BJ (cell line): Measurements from ENCODE around the gene HOXA10. TPM values are rescaled to one million over a fixed set of nuclear protein-coding genes. Genes with fewer than 3 reads are reported as not detected.

Experiments used
- CTCF ChIA-PET: fragments of 350-600 bp; formaldehyde crosslinking; extraction: SDS; loops from one replicate; lab custom pipeline; 2021; ENCODE audit warnings: antibody characterized with exemption, inconsistent platforms; lab: Yijun Ruan, JAX
- POLR2A ChIA-PET: fragments of 300-600 bp; sonication (Branson Sonifier 250); formaldehyde crosslinking; extraction: SDS; loops from one replicate; lab custom pipeline; 2021; ENCODE audit warnings: antibody characterized with exemption; lab: Charles Lee
- DNase-seq: peaks from one replicate; pipeline ENCODE4 v3.0.0-alpha.2; 2011; ENCODE audit warnings: low read depth
- H3K27me3 ChIP-seq: 2 replicates; pipeline ENCODE4 v1.6.0; 2011; ENCODE audit warnings: low read length; ENCODE audit not compliant: control insufficient read depth, insufficient read depth
- H3K36me3 ChIP-seq: 2 replicates; pipeline ENCODE4 v1.5.1; 2011; ENCODE audit warnings: low read length; ENCODE audit not compliant: control insufficient read depth, insufficient read depth
- H3K4me3 ChIP-seq: 2 replicates; pipeline ENCODE4 v1.5.1; 2011; ENCODE audit warnings: low read depth, mild to moderate bottlenecking, control low read depth, low read length
- polyA plus RNA-seq: library from polyadenylated mRNA; depleted of rRNA; stranded (reverse); fragments of >200 nt; gene quantifications from 2 replicates; pipeline ENCODE4 v1.2.3, GENCODE V29; 2011
- TF ChIP-seq, protein P1 (sequence below): IDR thresholded peaks from 2 replicates; pipeline ENCODE4 v1.5.1; 2011; ENCODE audit warnings: low read depth, mild to moderate bottlenecking, control low read depth, inconsistent platforms, low read length, moderate library complexity; ENCODE audit not compliant: insufficient read depth

Gene HOXA10
- polyA plus RNA-seq, 1 experiment: 54.7 TPM

DNA sequence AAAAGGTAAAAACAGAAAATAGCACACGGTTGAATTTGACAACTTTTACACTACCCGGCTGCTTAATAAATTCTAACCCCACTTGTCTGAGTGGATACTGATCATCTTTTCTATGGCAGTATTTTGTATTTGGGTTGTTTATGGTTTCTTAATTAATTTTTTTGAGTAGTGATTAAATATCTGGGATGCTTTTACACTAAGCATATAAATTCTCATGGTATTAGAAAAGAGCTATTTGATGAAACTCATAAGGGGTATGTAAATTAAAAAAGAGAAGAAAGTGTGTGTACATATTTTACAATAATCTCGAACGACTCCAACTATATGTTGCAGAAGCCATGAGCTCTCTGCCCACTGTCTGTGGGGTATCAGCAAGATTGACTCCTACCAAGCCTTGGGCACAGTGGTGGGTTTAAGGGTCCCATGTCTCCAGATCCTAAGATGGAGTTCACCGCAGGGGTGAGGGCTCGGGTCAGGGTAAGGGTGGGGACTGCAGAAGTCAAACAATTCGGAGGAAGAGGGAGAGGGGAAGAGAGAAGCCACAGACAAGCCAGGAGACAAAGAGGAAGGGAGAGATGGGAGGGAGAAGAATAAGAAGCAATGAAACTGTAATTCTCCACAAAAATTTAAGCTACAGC, 33.3 kb upstream of the HOXA10 start:
- ChIA-PET POLR2A (interaction anchor here (0.6 kb wide), 1 partner anchor 28 kb away, joined by 9 read pairs; no protein-coding TSS in a partner anchor), CTCF (interaction anchor here (0.9 to 1.6 kb wide), 3 partner anchors 8 to 717 kb away, joined by 3 to 5 read pairs (median 4); no protein-coding TSS in a partner anchor)
- Histone ChIP-seq H3K36me3 (no peaks in the 10 kb centered on the region), H3K27me3 (no peaks in the 10 kb centered on the region), H3K4me3 (no peak overlapping the region)
- TF ChIP-seq, protein P1, sequence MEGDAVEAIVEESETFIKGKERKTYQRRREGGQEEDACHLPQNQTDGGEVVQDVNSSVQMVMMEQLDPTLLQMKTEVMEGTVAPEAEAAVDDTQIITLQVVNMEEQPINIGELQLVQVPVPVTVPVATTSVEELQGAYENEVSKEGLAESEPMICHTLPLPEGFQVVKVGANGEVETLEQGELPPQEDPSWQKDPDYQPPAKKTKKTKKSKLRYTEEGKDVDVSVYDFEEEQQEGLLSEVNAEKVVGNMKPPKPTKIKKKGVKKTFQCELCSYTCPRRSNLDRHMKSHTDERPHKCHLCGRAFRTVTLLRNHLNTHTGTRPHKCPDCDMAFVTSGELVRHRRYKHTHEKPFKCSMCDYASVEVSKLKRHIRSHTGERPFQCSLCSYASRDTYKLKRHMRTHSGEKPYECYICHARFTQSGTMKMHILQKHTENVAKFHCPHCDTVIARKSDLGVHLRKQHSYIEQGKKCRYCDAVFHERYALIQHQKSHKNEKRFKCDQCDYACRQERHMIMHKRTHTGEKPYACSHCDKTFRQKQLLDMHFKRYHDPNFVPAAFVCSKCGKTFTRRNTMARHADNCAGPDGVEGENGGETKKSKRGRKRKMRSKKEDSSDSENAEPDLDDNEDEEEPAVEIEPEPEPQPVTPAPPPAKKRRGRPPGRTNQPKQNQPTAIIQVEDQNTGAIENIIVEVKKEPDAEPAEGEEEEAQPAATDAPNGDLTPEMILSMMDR: no peak
- DNase-seq: no peak

DNA sequence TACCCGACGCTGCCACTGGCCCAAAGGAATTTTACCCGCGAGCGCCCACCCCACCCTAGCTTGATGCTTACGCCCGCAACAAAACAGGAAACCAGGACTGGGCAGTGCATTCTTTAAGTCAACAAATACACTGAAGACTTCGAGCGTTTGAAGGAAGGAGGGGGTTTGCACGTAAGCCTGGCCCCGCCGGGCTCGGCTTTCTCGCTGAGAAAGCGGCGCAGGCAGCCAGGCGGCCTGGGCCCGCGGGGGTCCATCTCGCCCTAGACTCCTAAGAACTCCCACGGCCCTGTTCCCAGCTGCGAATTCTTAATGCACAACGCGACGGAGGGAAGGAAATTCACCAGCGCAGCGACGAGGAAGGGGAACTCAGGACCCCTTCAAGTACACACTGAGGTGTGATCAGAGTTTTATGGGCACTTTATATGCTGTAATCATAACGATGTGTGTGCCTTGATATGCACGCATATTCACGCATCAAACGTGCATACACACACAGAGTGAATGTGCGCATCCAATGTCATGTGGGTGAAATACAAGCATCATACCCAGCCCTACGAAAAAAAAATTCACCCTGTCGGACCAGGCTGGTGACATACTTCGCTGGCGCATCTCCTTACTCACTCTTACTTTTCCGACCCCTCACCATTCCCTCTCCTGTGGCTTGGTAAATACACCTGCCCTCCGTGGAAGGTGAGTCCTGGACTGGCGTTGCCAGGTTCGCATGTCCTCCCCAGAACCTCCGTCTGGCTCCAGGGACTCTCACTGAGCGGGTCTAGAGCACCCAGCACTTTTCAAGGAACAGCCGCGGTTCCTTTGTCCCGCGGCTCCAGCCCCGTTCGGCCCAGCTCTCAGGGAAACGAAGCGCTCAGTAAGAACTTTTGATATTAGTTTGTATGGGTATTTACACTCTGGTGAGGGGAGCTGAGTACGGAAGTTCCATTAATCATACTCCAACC, 31.5 kb upstream of the HOXA10 start:
- DNase-seq: no peak

DNA sequence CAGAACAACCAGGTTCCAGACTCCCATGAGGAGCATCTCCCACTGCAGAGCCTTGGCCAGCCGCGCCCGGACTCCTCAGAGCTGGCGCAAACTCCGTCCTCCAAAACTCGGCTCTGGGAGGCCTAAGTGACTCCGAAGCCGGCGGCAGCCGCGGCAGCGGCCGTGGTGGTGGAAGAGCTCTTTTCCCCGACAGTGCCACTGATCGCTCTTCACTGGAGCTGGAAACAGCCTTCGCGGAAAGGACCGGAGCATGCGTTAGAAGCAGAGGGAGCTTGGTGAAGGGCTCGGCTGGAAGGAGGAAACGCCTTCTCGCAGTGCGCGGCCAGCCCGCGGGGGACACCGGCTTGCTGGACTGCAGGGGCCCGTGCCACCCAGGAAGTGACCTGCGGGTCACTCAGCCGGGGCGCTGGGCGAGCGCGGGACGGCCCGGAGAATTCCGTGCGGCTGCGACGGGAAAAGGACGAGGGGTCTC, 30.8 kb upstream of the HOXA10 start:
- Histone ChIP-seq H3K36me3 (no peaks in the 10 kb centered on the region), H3K4me3 (peak overlapping the region; percentile 23), H3K27me3 (no peaks in the 10 kb centered on the region)
- DNase-seq: no peak
- TF ChIP-seq, protein P1: no peak
- ChIA-PET CTCF (interaction anchor here (1.0 kb wide), 1 partner anchor 537 kb away, joined by 4 read pairs; no protein-coding TSS in a partner anchor), POLR2A (no interaction called here)

More for the DNA sequence above, 31.5 kb upstream of the HOXA10 start:
- CTCF ChIA-PET: interaction anchor here (1.0 kb wide), 1 partner anchor 538 kb away, joined by 4 read pairs; no protein-coding TSS in a partner anchor
- POLR2A ChIA-PET: no interaction called here
- H3K4me3 ChIP-seq: peak overlapping the region; percentile 23
- TF ChIP-seq, protein P1: no peak
- H3K27me3 ChIP-seq: no peaks in the 10 kb centered on the region
- no peaks in the 10 kb centered on the region for H3K36me3 ChIP-seq

GRCh38 chr7:27203964-27204594, 30.0 kb upstream of the HOXA10 start:
- TF ChIP-seq, protein P1: no peak
- Histone ChIP-seq H3K4me3 (no peak overlapping the region), H3K36me3 (no peaks in the 10 kb centered on the region), H3K27me3 (no peaks in the 10 kb centered on the region)
- POLR2A ChIA-PET: no interaction called here
- CTCF ChIA-PET: interaction anchor here (1.0 kb wide), 1 partner anchor 536 kb away, joined by 4 read pairs; no protein-coding TSS in a partner anchor
- DNase-seq: no peak
